ENCODE data around the gene CHD8.

Gene CHD8

DNA sequence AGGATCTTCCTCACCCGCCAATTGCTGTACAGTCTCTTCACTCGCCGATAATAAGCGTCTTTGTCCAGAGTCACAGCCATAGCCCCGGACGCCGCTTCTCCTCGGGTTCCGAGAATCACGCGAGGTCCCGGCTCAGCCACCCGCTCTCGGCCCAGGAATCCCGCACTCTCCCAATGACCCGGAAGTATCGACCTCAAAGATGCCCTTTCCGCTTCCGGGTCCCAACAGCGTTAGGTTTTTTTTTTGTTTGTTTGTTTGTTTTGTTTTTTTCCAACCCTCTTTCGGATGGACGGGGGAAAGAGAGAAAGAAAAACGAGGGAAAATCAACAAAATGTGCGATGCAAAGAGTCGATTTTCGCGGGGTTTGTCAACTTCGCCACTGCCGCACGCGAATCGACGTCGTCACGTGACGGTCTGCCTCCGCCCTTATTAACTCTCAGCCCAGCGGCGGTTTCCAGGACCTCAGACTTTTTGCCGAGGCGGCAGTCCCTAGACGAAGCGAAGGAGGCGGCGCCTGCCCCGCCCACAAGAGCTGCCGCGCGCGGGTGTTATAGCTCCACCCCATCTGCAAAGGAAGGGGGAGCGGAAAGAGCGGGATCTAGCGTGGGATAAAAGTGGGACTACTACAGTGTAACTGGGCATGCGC, 72.0 kb downstream of the CHD8 start, which contains the start of gene SUPT16H:
TSS of gene SUPT16H (minus strand) at position 172 of the 646 bp plus-strand sequence. CDS start at position 80, 92 bp downstream.
- no peaks in the 10 kb centered on the region for H3K9me2 ChIP-seq (replicated peaks; ENCODE audit: insufficient read depth, low read length)
- H3K27me3 ChIP-seq (ENCODE audit: low read length) = no peaks in the 10 kb centered on the region
- H3F3A ChIP-seq (ENCODE audit: insufficient read depth) = peaks cover 34% of the 10 kb centered on the region
- peak within 1 kb of the TSS; percentile 85 for H3K4me3 ChIP-seq (ENCODE audit: insufficient read depth, low read length, poor library complexity, severe bottlenecking)
- TF ChIP-seq CTCF (IDR thresholded peaks at IDR 0.05; ENCODE audit: insufficient read depth, low read length, poor library complexity, severe bottlenecking) = no peak
- TF ChIP-seq EZH2phosphoT487 (conservative IDR thresholded peaks at IDR 0.05; ENCODE audit: low read length) = no peak
- peaks cover 3% of the 10 kb centered on the region for H4K20me1 ChIP-seq (ENCODE audit: low read depth, low read length)
- peak within 1 kb of the TSS; percentile 94 for H3K4me2 ChIP-seq (ENCODE audit: low read depth, low read length, poor library complexity, severe bottlenecking)
- H3K79me2 ChIP-seq (ENCODE audit: insufficient read depth, low read length) = peaks cover 49% of the 10 kb centered on the region
- peak within 1 kb of the TSS; percentile 89 for H3K9ac ChIP-seq (ENCODE audit: low read length)
- no peaks in the 10 kb centered on the region for H3K9me3 ChIP-seq (ENCODE audit: insufficient read depth, low read length)
- peak within 1 kb of the TSS; percentile 87 for H2AFZ ChIP-seq (ENCODE audit: low read depth, low read length, severe bottlenecking)
- H3K36me3 ChIP-seq (ENCODE audit: low read length) = peaks cover 12% of the 10 kb centered on the region; the same call in 1 of the 2 replicates
- peak within 1 kb of the TSS; percentile 89 for H3K27ac ChIP-seq (ENCODE audit: low read depth, low read length)

DNA sequence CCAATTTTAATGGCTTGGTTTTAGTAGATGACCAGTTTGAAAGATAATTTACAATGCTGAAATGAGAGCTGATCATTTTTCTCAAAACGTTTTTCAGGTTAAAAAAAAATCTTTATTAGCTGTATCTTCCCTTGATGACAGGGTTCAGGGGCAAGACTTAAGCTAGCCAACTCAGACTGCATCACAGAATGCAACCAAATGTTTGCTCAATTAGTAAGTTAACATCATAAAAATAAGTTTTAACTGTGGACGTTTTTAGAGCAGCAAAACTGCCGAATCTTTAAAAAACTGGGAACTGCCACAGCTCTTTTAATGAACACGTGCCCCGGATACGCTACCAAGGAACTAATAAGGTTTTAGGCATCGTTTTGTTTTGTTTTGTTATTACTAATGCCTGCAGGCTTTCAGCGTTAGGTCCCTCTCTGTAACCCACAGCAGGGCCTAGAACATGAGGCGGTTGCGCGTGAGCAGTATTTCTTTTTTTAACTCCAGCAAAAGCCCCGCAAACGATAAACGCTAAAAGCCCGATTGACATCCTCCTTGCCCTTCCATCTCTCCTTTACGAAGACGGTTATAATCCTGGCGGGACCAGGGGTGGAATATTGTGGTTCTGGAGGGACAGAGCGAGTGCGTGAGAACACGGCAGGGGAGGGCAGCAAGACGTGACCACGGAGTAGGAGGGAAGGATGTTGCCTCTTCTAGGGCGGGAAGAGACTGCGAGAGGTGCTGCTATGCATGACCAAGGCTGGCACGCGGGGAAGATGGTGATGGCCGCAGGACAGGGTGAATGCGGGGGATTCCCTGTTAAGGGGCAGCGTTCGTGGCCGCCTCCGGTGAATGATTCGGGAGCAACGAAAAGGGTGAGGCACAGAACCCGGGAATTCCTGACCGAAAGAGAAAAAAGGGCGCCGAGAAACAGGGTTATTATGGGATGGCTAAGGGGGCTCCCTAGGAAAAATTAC, 72.8 kb downstream of the CHD8 start:
- Histone ChIP-seq H3K27me3 (ENCODE audit: low read length) (no peaks in the 10 kb centered on the region), H3K9me3 (ENCODE audit: insufficient read depth, low read length) (no peaks in the 10 kb centered on the region), H3K4me2 (ENCODE audit: low read depth, low read length, poor library complexity, severe bottlenecking) (peak overlapping the region; percentile 94), H2AFZ (ENCODE audit: low read depth, low read length, severe bottlenecking) (peak overlapping the region; percentile 87), H3K27ac (ENCODE audit: low read depth, low read length) (peak overlapping the region; percentile 89), H3K79me2 (ENCODE audit: insufficient read depth, low read length) (peaks cover 57% of the 10 kb centered on the region), H3K9ac (ENCODE audit: low read length) (peak overlapping the region; percentile 89), H3K36me3 (ENCODE audit: low read length) (peaks cover 18% of the 10 kb centered on the region; the same call in 1 of the 2 replicates), H4K20me1 (ENCODE audit: low read depth, low read length) (peaks cover 10% of the 10 kb centered on the region), H3K9me2 (replicated peaks; ENCODE audit: insufficient read depth, low read length) (no peaks in the 10 kb centered on the region), H3F3A (ENCODE audit: insufficient read depth) (peaks cover 36% of the 10 kb centered on the region), H3K4me3 (ENCODE audit: insufficient read depth, low read length, poor library complexity, severe bottlenecking) (peak overlapping the region; percentile 85)
- TF ChIP-seq CTCF (IDR thresholded peaks at IDR 0.05; ENCODE audit: insufficient read depth, low read length, poor library complexity, severe bottlenecking) (no peak), EZH2phosphoT487 (conservative IDR thresholded peaks at IDR 0.05; ENCODE audit: low read length) (no peak)

- Histone ChIP-seq H3K9me3 (ENCODE audit: insufficient read depth, low read length) (no peaks in the 10 kb centered on the region), H3K79me2 (ENCODE audit: insufficient read depth, low read length) (peaks cover 68% of the 10 kb centered on the region), H3K27me3 (ENCODE audit: low read length) (no peaks in the 10 kb centered on the region), H3K36me3 (ENCODE audit: low read length) (peaks cover 21% of the 10 kb centered on the region), H2AFZ (ENCODE audit: low read depth, low read length, severe bottlenecking) (no peak overlapping the region), H3F3A (ENCODE audit: insufficient read depth) (peaks cover 32% of the 10 kb centered on the region), H4K20me1 (ENCODE audit: low read depth, low read length) (peaks cover 15% of the 10 kb centered on the region), H3K4me3 (ENCODE audit: insufficient read depth, low read length, poor library complexity, severe bottlenecking) (peak overlapping the region; percentile 85), H3K9ac (ENCODE audit: low read length) (peak overlapping the region; percentile 89), H3K4me2 (ENCODE audit: low read depth, low read length, poor library complexity, severe bottlenecking) (peak overlapping the region; percentile 94), H3K27ac (ENCODE audit: low read depth, low read length) (no peak overlapping the region), H3K9me2 (replicated peaks; ENCODE audit: insufficient read depth, low read length) (no peaks in the 10 kb centered on the region)
- no peak for TF ChIP-seq CTCF (IDR thresholded peaks at IDR 0.05; ENCODE audit: insufficient read depth, low read length, poor library complexity, severe bottlenecking)
- no peak for TF ChIP-seq EZH2phosphoT487 (conservative IDR thresholded peaks at IDR 0.05; ENCODE audit: low read length)
Measured at GRCh38 chr14:21382095-21382494, 73.8 kb downstream of the CHD8 start.
